GM11168 (cell line): ENCODE results near the gene IL15RA.
"Not testable (repeated sequence)": the region's sequence is repeated elsewhere in the genome, so short reads cannot be mapped to it uniquely, and the experiment has no call there.

Experiments
- in situ Hi-C: fragments of 300-500 bp; cut with MboI; formaldehyde crosslinking; loops from one replicate; pipeline ENCODE4 v1.12.0; 2022; ENCODE audit warnings: low sequenced_read_pairs; ENCODE audit not compliant: unreplicated experiment

The IL15RA gene

GRCh38 chr10:6006991-6007390 lies 29.6 kb upstream of the IL15RA start:
- in situ Hi-C loops = no loop called here

DNA sequence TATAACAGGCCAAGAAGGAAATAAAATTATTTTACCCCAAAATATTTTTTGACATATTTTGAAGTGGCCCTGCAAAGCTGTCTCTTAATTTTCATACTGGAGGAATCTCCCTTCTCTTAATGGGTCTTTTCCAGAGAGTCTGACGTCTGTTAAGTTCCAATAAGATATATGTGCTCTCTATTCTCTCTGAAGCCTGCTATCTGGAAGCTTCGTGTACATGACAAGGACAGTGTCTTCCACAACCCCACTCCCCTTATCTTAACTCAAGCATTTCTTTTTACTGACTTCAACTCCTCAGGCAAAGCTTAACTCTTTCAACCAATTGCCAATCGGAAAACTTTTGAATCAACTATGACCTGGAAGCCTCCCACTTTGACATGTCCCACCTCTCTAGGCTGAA lies 29.2 kb upstream of the IL15RA start:
- in situ Hi-C loops = no loop called here

DNA sequence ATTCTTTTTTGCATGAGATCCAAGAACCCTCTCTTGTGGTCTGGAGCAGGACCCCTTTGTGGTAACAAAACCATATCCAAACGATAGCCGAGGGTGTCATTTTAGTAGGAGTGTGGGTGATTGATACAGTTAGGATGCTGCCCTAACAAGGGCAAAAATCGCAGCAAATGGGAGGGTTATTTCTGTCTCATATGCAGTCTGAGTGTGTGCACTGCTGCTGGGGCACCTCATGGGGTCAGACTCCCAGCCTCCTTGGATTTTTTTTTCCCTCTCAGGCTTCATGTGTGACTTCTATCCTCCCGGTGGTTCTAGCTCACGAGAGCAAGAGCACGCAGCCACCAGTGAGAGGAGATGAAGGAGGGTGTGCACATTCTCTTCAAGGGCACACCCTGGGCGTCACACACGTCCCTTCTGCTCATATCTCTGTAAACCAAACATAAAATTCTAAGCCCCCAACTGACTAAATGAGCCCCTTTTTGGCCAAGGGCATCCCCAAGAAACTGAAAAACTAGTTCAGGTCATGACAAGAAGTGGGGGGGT lies 28.6 kb upstream of the IL15RA start:
- in situ Hi-C loops = no loop called here

GRCh38 chr10:6005161-6005804 lies 27.9 kb upstream of the IL15RA start:
- in situ Hi-C loops = not testable (repeated sequence)

DNA sequence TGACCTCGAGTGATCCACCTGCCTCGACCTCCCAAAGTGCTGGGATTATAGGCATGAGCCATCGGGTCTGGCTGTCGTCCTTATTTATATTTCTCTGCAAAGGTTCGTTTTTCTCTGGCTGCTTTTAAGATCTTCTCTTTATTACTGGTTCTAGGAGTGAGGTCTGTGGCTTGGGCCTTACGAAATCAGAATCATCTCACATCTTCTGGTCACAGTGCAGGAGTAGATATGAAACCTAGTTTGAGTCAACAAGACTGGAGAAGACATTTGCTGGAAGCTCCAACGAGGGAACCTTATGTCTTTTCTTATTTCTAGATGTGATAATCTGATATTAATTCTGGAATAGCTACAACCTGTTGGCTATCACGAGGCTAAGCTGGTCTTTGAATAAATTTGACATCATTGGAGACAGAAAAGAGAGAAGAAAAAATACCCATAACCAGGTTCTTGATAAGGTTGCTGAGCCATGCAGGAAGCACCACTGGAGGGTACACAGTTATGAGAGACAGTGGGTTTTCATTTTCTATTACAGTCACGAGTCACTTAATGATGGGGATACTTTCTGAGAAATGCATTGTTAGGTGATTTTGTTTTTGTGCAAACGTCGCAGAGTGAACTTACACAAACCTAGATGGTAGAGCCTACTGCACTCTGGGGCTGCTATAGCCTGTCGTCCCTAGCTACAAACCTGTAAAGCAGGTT lies 25.6 kb upstream of the IL15RA start:
- in situ Hi-C loops = no loop called here

- in situ Hi-C loops = loop anchor here (10.0 kb wide), 1 partner anchor 225 kb away; no protein-coding TSS in a partner anchor
Observed at GRCh38 chr10:5999440-6000165, 22.3 kb upstream of the IL15RA start.

- in situ Hi-C loops = loop anchor here (10.0 kb wide), 1 partner anchor 222 kb away; no protein-coding TSS in a partner anchor
Observed at GRCh38 chr10:5996696-5997095, 19.4 kb upstream of the IL15RA start.

DNA sequence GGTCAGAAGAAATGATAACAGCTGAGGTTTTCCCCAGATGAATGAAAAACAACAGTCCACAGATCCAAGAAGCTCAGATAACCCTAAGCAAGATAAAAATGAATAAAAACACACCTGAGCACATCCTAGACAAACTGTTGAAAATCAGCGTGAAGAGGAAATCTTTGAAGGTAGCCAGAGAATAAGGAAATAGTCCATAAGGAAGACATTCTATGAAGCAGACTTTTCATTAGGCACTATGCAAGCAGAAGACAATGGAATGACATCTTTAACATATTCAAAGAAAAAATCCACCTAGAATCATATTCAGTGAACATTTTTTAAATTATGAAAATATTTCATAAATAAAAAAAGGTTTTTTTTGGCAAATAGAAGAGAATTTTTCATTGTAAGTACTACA lies 15.1 kb upstream of the IL15RA start:
- in situ Hi-C loops = loop anchor here (10.0 kb wide), 1 partner anchor 218 kb away; no protein-coding TSS in a partner anchor

DNA sequence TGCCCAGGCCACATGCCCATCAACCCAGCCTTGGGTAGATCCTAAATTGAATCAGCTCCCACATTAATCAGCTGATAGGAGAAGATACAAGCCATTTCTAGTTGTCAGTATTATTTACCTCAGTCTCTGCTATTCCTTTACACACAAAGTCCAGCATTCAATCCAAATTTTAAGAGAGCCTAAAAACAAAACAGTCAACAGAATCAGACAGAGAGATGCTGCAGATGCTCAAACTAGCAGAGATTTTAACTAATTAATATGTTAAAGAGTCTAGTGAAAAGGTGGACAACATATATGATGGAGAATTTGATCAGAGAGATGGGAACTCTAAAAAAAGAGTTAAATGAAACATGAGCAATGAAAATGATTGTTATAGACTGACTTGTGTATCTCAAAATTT lies 14.4 kb upstream of the IL15RA start:
- in situ Hi-C loops = loop anchor here (10.0 kb wide), 1 partner anchor 217 kb away; no protein-coding TSS in a partner anchor

- in situ Hi-C loops = loop anchor here (10.0 kb wide), 1 partner anchor 215 kb away; no protein-coding TSS in a partner anchor
Observed at GRCh38 chr10:5989756-5990155, 12.4 kb upstream of the IL15RA start.

DNA sequence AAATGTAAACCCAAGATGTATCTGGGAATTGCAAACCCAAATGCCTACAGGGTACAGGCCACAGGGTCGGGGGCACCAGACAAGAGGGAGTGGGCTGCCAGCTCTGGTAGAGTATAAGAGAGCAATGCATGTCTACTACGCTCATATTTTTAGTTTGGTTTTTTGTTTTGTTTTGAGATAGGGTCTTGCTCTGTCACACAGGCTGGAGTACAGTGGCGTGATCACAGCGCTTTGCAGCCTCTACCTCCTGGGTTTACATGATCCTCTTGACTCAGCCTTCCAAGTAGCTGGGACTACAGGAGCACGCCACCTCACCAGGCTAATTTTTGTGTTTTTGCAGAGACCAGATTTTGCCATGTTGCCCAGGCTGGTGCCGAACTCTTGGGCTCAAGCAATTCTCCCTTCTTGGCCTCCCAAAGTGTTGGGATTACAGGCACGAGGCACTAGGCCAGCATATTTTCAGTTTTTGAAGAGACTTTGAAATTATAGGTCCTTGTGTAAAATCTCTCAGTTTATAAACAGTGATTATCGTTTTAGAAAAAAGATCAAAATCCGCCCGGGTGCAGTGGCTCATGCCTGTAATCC lies 11.1 kb upstream of the IL15RA start:
- in situ Hi-C loops = no loop called here

- in situ Hi-C loops = no loop called here
Observed at GRCh38 chr10:5987747-5988146, 10.4 kb upstream of the IL15RA start.

GRCh38 chr10:5985029-5985428 lies 7.7 kb upstream of the IL15RA start:
- in situ Hi-C loops = no loop called here

DNA sequence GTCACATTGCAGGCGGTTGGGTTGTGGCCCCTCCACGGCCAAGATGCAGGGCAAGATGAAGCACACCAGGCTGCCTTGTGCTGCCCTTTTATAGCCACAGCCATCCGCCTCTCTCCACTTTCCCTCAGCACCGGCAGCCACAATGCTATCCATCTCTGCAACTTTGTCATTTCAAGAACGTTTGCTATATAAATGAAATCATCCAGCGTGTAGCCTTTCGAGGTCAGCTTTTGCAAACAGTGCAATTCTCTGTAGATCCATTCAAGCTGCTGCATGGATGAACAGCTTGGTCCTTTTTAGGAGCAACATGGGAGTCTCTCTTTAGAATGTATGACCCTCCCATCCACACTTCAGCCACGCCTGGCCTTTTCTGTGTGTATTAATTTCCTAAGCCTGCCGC lies 6.4 kb upstream of the IL15RA start:
- in situ Hi-C loops = no loop called here

DNA sequence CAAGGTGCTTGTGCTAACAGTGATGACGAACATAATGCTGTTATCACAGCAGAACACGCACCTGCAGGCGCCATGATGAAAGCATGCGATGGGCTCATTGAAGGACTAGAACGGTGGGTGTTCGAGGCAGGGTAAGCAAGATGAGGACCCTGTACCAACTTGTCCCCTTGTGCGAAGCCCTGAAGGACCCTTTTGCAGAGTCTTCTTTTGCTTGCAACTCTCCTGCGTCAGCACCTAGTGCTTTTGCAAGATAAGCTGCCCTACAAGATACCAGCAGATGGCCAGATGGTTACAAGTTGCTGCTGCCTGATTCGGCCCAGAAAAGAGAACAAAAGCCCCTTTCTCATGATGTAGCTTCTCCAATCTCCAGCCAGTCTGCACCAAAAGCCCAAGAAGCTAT lies 4.2 kb upstream of the IL15RA start:
- in situ Hi-C loops = no loop called here

DNA sequence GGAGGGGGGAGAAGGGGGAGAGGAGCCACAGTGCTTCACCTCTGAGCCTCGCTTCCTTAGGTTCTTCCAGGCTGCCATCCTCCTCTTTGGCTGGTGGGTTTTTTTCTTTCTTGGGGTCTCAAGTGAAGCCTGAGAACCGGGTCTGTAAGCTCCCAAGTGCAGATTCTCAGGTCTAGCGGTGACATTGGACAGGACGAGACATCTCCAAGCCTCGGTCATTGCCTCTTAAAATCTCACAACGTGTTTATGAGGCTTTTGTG lies 817 bp upstream of the IL15RA start:
- in situ Hi-C loops = no loop called here

DNA sequence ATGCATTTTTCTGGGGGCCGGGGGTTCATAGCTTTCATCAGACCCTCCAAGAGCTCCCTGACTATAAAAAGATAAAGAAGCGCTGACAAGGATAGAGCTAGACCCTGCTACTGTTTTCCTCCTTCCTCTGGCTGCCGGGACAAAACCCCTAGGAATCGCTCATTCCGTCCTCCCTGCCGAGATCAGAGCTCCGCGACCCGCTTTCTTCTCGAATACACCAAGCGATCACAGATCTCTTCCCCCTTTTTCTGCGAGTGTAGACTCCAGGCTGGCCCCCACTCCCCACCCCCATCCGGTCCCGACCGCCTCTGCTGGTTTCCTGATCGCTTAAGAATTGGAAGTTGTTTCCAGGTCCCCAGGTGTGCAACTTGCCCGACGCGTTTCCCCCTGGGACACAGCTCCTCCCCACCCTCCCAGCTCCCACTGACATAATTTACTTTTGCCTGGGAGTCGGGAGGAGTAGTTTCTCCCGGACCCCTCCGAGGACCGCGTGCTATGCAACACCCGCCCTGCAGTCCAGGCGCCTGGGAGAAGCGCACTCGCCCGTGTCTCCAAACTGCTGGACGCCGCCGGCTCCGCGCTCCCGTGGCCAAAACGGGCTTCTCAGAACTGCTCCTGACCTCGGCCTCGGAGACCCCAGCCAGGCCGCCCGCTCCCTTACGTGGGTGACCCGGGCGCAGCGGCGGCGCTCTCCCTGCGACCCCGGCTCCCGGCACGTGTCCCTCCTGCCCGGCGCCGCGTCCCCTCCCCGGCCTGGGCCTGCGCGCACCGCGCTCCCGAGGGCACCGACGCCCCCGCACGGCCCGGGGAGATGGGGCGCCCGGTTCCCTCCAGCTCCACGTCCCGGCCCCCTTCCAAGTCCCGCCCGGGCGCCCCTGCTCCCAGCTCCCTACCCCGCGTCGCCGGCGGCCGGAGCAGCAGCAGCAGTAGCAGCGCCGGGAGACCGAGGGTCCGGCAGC lies 552 bp downstream of the IL15RA start:
- in situ Hi-C loops = no loop called here

- in situ Hi-C loops = no loop called here
Observed at GRCh38 chr10:5975641-5976473, 1.5 kb downstream of the IL15RA start.

- in situ Hi-C loops = no loop called here
Observed at GRCh38 chr10:5973069-5973468, 4.3 kb downstream of the IL15RA start.
